PC-9 (cell line): ENCODE measurements around the gene PLSCR4. TPM values are rescaled to one million over a fixed set of nuclear protein-coding genes. Genes with fewer than 3 reads are reported as not detected.

ENCODE experiments used
- BruUV-seq: library from RNA; stranded (reverse); fragments of 400-500 nt; replicated peaks from 2 replicates; lab custom pipeline; 2021; lab: Mats Ljungman, UMichigan
- CTCF ChIA-PET: fragments of 300-600 bp; sonication (Branson Sonifier 250); formaldehyde crosslinking; loops from one replicate; lab custom pipeline; 2022; ENCODE audit warnings: antibody characterized with exemption; lab: Charles Lee
- POLR2A ChIA-PET: fragments of 300-600 bp; sonication (Branson Sonifier 250); formaldehyde crosslinking; loops from one replicate; lab custom pipeline; 2022; ENCODE audit warnings: antibody characterized with exemption; ENCODE audit not compliant: unreplicated experiment; lab: Charles Lee
- DNase-seq, 2 experiments: peaks; one replicate each; pipeline versions ENCODE4 v3.0.0 to v3.0.0-alpha.2; 2015 to 2022; ENCODE audit warnings: mixed read lengths in 1 of 2
- H2AFZ ChIP-seq: fragments of 200-600 bp; sonication (generic); 2 replicates; pipeline ENCODE4 v1.8.1; 2017; ENCODE audit warnings: antibody characterized with exemption
- H3F3A ChIP-seq: fragments of 200-600 bp; sonication (generic); 2 replicates; pipeline ENCODE4 v1.8.1; 2017; ENCODE audit warnings: antibody characterized with exemption, mild to moderate bottlenecking, low read depth; ENCODE audit not compliant: insufficient read depth
- H3K27ac ChIP-seq: fragments of 200-600 bp; sonication (generic); 2 replicates; pipeline ENCODE4 v1.6.1; 2016; ENCODE audit warnings: mixed run types
- H3K27me3 ChIP-seq: fragments of 200-600 bp; sonication (generic); 2 replicates; pipeline ENCODE4 v1.6.1; 2016; ENCODE audit warnings: low read depth, mixed run types; ENCODE audit not compliant: insufficient read depth
- H3K36me3 ChIP-seq: fragments of 200-600 bp; sonication (generic); 2 replicates; pipeline ENCODE4 v1.6.1; 2016; ENCODE audit warnings: low read depth, mixed run types
- H3K4me1 ChIP-seq: fragments of 200-600 bp; sonication (generic); replicated peaks from 2 replicates; pipeline ENCODE4 v1.6.1; 2016; ENCODE audit warnings: mixed run types; ENCODE audit not compliant: insufficient read depth
- H3K4me2 ChIP-seq: fragments of 200-600 bp; sonication (generic); 2 replicates; pipeline ENCODE4 v1.6.1; 2017; ENCODE audit warnings: mixed run types
- H3K4me3 ChIP-seq: fragments of 200-600 bp; sonication (generic); 2 replicates; pipeline ENCODE4 v1.6.1; 2016; ENCODE audit warnings: mixed run types
- H3K79me2 ChIP-seq: fragments of 200-600 bp; sonication (generic); 2 replicates; pipeline ENCODE4 v1.6.1; 2017; ENCODE audit warnings: low read depth, mixed run types
- H3K9me2 ChIP-seq: fragments of 200-600 bp; sonication (generic); 2 replicates; pipeline ENCODE4 v1.8.1; 2017; ENCODE audit warnings: mild to moderate bottlenecking; ENCODE audit not compliant: insufficient read depth
- H3K9me3 ChIP-seq: fragments of 200-600 bp; sonication (generic); 2 replicates; pipeline ENCODE4 v1.8.1; 2016; ENCODE audit warnings: low read depth; ENCODE audit not compliant: insufficient read depth
- H4K20me1 ChIP-seq: fragments of 200-600 bp; sonication (generic); 2 replicates; pipeline ENCODE4 v1.8.1; 2017; ENCODE audit not compliant: insufficient read depth
- CTCF ChIP-seq: fragments of 200-600 bp; sonication (generic); conservative IDR thresholded peaks from 2 replicates; pipeline ENCODE4 v1.6.1; 2017; ENCODE audit warnings: mixed run types, antibody characterized with exemption, mild to moderate bottlenecking, moderate library complexity
- EZH2 ChIP-seq: fragments of 200-600 bp; sonication (generic); IDR thresholded peaks from 2 replicates; pipeline ENCODE4 v1.8.0; 2017; ENCODE audit warnings: antibody characterized with exemption, low read depth
- intact Hi-C: fragments of 100-400 bp; cut with micrococcal nuclease; formaldehyde crosslinking; loops from one replicate; pipeline ENCODE4 v1.10.0; 2022; ENCODE audit not compliant: unreplicated experiment
- total RNA-seq: library from RNA; stranded (reverse); gene quantifications from 2 replicates; pipeline ENCODE4 v1.2.3, GENCODE V29; 2021

The PLSCR4 gene
- total RNA-seq, 1 experiment from 2014 or later, result 8.4 TPM

- H3K4me2 ChIP-seq, result no peak overlapping the region
- no peak overlapping the region for H3K4me3 ChIP-seq
- BruUV-seq, result no TSS peak
- no peaks in the 10 kb centered on the region for H3F3A ChIP-seq
- no peaks in the 10 kb centered on the region for H4K20me1 ChIP-seq
- H3K36me3 ChIP-seq, result no peaks in the 10 kb centered on the region
- H2AFZ ChIP-seq, result no peak overlapping the region
- ChIA-PET POLR2A (no interaction called here), CTCF (no interaction called here)
- no peak for DNase-seq
- H3K79me2 ChIP-seq, result no peaks in the 10 kb centered on the region
- no peak overlapping the region for H3K27ac ChIP-seq
- 0 out of 2 replicates have a peak, but pooled peaks cover 7% of the 10 kb centered on the region for H3K9me2 ChIP-seq
- TF ChIP-seq CTCF, result no peak
- TF ChIP-seq EZH2, result no peak
- no peaks in the 10 kb centered on the region for H3K4me1 ChIP-seq
- no peaks in the 10 kb centered on the region for H3K27me3 ChIP-seq
- intact Hi-C loops, result no loop called here
- H3K9me3 ChIP-seq, result no peaks in the 10 kb centered on the region
Measured at GRCh38 chr3:146271180-146271579, 20.3 kb upstream of the PLSCR4 start.

DNA sequence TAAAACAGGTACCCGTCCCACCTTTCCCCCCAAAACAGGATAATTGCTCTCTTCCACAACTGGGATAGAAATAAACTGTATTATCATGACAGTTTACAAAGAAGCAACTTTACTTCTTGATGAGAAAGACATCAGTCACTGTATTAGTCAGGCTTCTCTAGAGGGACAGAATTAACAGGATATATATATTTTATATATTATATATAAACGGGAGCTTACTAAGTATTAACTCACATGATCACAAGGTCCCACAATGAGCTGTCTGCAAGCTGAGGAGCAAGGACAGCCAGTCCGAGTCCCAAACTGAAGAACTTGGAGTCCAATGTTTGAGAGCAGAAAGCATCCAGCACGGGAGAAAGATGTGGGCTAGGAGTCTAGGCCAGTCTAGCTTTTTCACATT lies 18.4 kb upstream of the PLSCR4 start:
- CTCF ChIA-PET, result no interaction called here
- Histone ChIP-seq H2AFZ (no peak overlapping the region), H3K36me3 (no peaks in the 10 kb centered on the region), H3F3A (no peaks in the 10 kb centered on the region), H3K79me2 (no peaks in the 10 kb centered on the region), H3K4me2 (no peak overlapping the region), H4K20me1 (no peaks in the 10 kb centered on the region), H3K27me3 (no peaks in the 10 kb centered on the region), H3K27ac (no peak overlapping the region), H3K4me1 (no peaks in the 10 kb centered on the region), H3K4me3 (no peak overlapping the region), H3K9me3 (no peaks in the 10 kb centered on the region), H3K9me2 (0 out of 2 replicates have a peak, but pooled peaks cover 7% of the 10 kb centered on the region)
- intact Hi-C loops, result no loop called here
- DNase-seq, result no peak
- POLR2A ChIA-PET, result no interaction called here
- TF ChIP-seq CTCF, result no peak
- no peak for TF ChIP-seq EZH2
- BruUV-seq, result no TSS peak

DNA sequence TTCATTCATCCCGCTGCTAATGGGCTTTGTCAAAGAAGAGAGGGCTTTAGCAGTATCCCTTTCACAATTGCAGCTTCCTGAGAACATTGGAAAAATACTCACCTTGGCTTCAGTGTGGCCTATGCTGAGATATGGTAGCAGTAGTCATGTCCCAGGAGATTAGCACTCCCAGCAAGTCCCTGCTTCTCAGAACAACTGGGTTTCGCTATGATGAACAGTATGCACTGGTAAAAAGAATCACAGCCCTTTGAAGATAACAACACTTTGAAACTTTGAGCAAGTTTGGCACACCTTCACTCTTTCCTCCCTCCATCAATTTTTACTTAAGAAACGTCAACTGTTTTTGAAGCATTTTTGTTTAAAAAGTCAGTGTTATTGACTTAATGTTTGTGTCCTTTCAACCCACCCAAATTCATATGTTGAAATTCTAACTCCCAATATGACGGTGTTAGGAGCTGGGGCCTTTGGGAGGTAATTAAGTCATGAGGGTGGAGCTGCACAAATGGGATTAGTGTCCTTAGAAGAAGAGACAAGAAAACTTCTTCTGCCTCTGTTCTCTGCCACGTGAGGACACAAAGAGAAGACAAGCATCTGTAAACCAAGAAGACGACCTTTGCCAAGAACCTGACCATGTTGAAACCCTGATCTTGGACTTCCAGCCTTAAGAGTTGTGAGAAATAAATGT lies 17.8 kb upstream of the PLSCR4 start:
- Histone ChIP-seq H3K4me3 (no peak overlapping the region), H3F3A (no peaks in the 10 kb centered on the region), H3K4me1 (no peaks in the 10 kb centered on the region), H3K27ac (no peak overlapping the region), H3K9me2 (0 out of 2 replicates have a peak, but pooled peaks cover 6% of the 10 kb centered on the region), H3K27me3 (no peaks in the 10 kb centered on the region), H4K20me1 (no peaks in the 10 kb centered on the region), H3K9me3 (no peaks in the 10 kb centered on the region), H3K79me2 (no peaks in the 10 kb centered on the region), H3K4me2 (no peak overlapping the region), H2AFZ (no peak overlapping the region), H3K36me3 (no peaks in the 10 kb centered on the region)
- ChIA-PET POLR2A (no interaction called here), CTCF (no interaction called here)
- no peak for TF ChIP-seq CTCF
- no peak for TF ChIP-seq EZH2
- no peak for DNase-seq
- BruUV-seq, result no TSS peak
- intact Hi-C loops, result no loop called here
